ENCODE results near the gene SIRT1. TPM values are rescaled to one million over a fixed set of nuclear protein-coding genes. Genes with fewer than 3 reads are reported as not detected.
"Not testable (repeated sequence)": the region's sequence is repeated elsewhere in the genome, so short reads cannot be mapped to it uniquely, and the experiment has no call there.

Gene SIRT1
- total and polyA plus RNA-seq, 8 donors, result 4.8 to 15.9 (median 10.0) TPM

DNA sequence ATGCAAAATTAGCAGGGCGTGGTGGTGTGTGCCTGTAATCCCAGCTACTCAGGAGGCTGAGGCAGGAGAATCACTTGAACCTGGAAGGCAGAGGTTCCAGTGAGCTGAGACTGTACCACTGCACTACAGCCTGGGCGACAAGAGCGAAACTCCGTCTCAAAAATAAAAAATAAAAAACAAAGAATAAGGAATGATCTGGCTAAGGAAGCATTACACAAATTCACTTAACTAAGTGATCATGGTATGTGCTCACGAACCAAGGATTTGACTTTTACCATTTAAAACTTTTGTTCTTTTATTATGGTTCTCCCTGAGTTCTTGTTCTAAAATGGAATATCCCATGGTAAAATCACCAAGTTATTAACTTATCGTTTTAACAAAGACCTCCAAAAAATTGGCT lies 71.2 kb downstream of the SIRT1 start:
- Histone ChIP-seq H3K27ac (no peak overlapping the region), H3K4me1 (no peaks in the 10 kb centered on the region), H3K36me3 (no peaks in the 10 kb centered on the region), H3K4me3 (no peak overlapping the region), H3K27me3 (no peaks in the 10 kb centered on the region), H3K9me3 (no peaks in the 10 kb centered on the region)
- DNase-seq (no peak), ATAC-seq (no peak), FAIRE-seq (no peak)
- intact Hi-C loops (cut with DNase I), result no loop called here
- WGBS, 2 donors, result 95 to 98% methylated on average over 6 of the region's 6 CpGs
- TF ChIP-seq CTCF (IDR thresholded peaks at IDR 0.05), result no peak

DNA sequence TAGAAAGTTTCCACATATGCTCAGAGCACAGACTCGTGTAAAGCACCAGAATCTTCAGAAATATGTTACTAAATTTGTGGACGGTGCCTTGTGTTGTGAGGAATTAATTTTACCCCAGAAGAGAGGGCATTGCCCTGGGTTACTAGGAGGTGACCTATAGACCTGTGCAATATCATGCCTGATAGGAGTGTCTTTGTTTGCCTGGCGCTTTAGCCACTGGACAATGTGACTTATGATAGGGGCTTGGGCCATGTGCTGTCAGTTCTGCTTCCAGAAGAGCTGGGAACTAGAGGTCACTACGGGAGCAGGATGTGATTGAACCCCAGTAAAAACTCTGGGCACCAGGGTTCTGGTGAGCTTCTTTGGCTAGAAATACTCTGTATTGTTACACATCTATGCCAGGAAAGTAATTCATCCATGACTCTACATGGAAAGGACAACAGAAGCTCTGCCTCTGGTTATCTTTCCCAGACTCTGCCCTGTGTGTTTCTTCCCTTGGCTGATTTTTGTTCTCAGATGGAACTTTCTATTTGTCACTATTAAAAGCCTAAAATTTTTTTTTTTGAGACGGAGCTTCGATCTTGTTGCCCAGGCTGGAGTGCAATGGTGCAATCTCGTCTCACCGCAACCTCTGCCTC lies 75.5 kb downstream of the SIRT1 start:
- no peaks in the 10 kb centered on the region for H3K27me3 ChIP-seq
- FAIRE-seq (no peak), ATAC-seq (no peak), DNase-seq (no peak)
- no peaks in the 10 kb centered on the region for H3K9me3 ChIP-seq
- intact Hi-C loops (cut with DNase I), result no loop called here
- H3K4me3 ChIP-seq, result no peak overlapping the region
- no peak for TF ChIP-seq CTCF (IDR thresholded peaks at IDR 0.05)
- no peaks in the 10 kb centered on the region for H3K36me3 ChIP-seq
- no peaks in the 10 kb centered on the region for H3K4me1 ChIP-seq
- H3K27ac ChIP-seq, result no peak overlapping the region
- 92 to 94% methylated on average over 8 of the region's 8 CpGs for WGBS, 2 donors

DNA sequence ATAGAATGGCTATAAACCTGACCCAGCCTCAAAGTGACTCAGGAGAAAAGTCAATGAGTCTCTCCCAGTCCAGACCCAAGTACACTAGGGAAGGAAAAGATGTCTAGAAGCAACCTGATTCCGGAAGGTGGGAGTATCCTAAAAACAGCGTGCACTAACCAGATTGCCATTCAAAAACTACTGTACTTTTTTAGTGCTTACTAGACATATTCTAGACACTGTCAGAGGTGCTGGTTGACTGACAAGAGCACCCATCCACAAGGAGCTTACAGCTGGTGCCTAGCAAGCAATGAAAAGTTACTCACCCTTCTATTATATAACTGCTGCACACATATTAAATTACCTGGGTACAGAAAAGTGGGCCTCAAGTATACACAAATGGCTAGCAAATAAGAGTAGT lies 81.0 kb downstream of the SIRT1 start:
- H3K27me3 ChIP-seq, result no peaks in the 10 kb centered on the region
- no peak overlapping the region for H3K27ac ChIP-seq
- no peaks in the 10 kb centered on the region for H3K9me3 ChIP-seq
- no peak overlapping the region for H3K4me3 ChIP-seq
- 94 to 100% methylated on average over 2 of the region's 2 CpGs for WGBS, 2 donors
- no peaks in the 10 kb centered on the region for H3K4me1 ChIP-seq
- ATAC-seq (no peak), FAIRE-seq (no peak), DNase-seq (no peak)
- TF ChIP-seq CTCF (IDR thresholded peaks at IDR 0.05), result no peak
- peaks cover 0 to 7% (median 0%) of the 10 kb centered on the region in 3 donors for H3K36me3 ChIP-seq
- intact Hi-C loops (cut with DNase I), result no loop called here

- FAIRE-seq; intact Hi-C loops (cut with DNase I); H3K4me1 ChIP-seq; H3K4me3 ChIP-seq; DNase-seq; ATAC-seq; H3K27ac ChIP-seq; H3K9me3 ChIP-seq; H3K36me3 ChIP-seq; H3K27me3 ChIP-seq: not testable (repeated sequence)
- 98% methylated on average over 4 of the region's 4 CpGs for WGBS, 2 donors
Observed at GRCh38 chr10:67966035-67966434, 81.6 kb downstream of the SIRT1 start.

Other genes starting within 250 kb of the SIRT1 start
- gene CTNNA3, start 188.5 kb upstream of the SIRT1 start, total RNA-seq, result under 1 TPM; 0.15 to 0.83 (median 0.27) TPM
- under 1 TPM; 0.02 to 0.15 TPM for gene CTNNA3, start 188.5 kb upstream of the SIRT1 start, polyA plus RNA-seq
- gene DNAJC12, start 46.5 kb upstream of the SIRT1 start, total RNA-seq, result 10 to 100 TPM in 5 of 6 donors, 1 to 10 TPM in 1; 8.7 to 29.2 (median 19.6) TPM
- 10 to 100 TPM; 17.3 to 35.5 TPM for gene DNAJC12, start 46.5 kb upstream of the SIRT1 start, polyA plus RNA-seq
- gene HERC4, start 190.6 kb downstream of the SIRT1 start, total RNA-seq, result 10 to 100 TPM; 11.2 to 30.7 (median 16.7) TPM
- gene HERC4, start 190.6 kb downstream of the SIRT1 start, polyA plus RNA-seq, result 10 to 100 TPM; 11.9 to 12.8 TPM
- gene MYPN, start 224.8 kb downstream of the SIRT1 start, total RNA-seq, result under 1 TPM; 0.16 to 0.83 (median 0.41) TPM
- under 1 TPM; 0.16 to 0.19 TPM for gene MYPN, start 224.8 kb downstream of the SIRT1 start, polyA plus RNA-seq